NCI-H1105 (cell line): ENCODE data around the gene DENND5B.
"Not testable (repeated sequence)": the region's sequence is repeated elsewhere in the genome, so short reads cannot be mapped to it uniquely, and the experiment has no call there.

Experiments used
- DNase-seq: peaks from one replicate; lab custom pipeline; 2025; lab: John Stamatoyannopoulos, UW

Gene DENND5B

GRCh38 chr12:31590642-31591379 is at the start of gene DENND5B:
DENND5B (minus strand) TSS chr12:31591136; CDS start chr12:31590832, 304 bp downstream.
- DNase-seq = peak; percentile 70

- DNase-seq = no peak
Measured at GRCh38 chr12:31634620-31635019, 43.7 kb upstream of the DENND5B start.

- no peak for DNase-seq
Measured at GRCh38 chr12:31633464-31633863, 42.5 kb upstream of the DENND5B start.

GRCh38 chr12:31631809-31632208 is 40.9 kb upstream of the DENND5B start:
- DNase-seq = no peak

- no peak for DNase-seq
Measured at GRCh38 chr12:31631023-31631724, 40.2 kb upstream of the DENND5B start.

- no peak for DNase-seq
Measured at GRCh38 chr12:31629756-31630732, 39.1 kb upstream of the DENND5B start.

- no peak for DNase-seq
Measured at GRCh38 chr12:31627456-31628054, 36.6 kb upstream of the DENND5B start.

- no peak for DNase-seq
Measured at GRCh38 chr12:31626270-31626995, 35.5 kb upstream of the DENND5B start.

GRCh38 chr12:31622038-31622437 is 31.1 kb upstream of the DENND5B start:
- DNase-seq = no peak

GRCh38 chr12:31620311-31620710 is 29.4 kb upstream of the DENND5B start:
- DNase-seq = no peak

- DNase-seq = no peak
Measured at GRCh38 chr12:31618228-31619025, 27.5 kb upstream of the DENND5B start.

GRCh38 chr12:31612819-31613218 is 21.9 kb upstream of the DENND5B start:
- DNase-seq = no peak

- not testable (repeated sequence) for DNase-seq
Measured at GRCh38 chr12:31608299-31608698, 17.4 kb upstream of the DENND5B start.

- DNase-seq = no peak
Measured at GRCh38 chr12:31605531-31605930, 14.6 kb upstream of the DENND5B start.

GRCh38 chr12:31603546-31604009 is 12.6 kb upstream of the DENND5B start:
- no peak for DNase-seq

GRCh38 chr12:31600750-31601149 is 9.8 kb upstream of the DENND5B start:
- DNase-seq = no peak

GRCh38 chr12:31600252-31600651 is 9.3 kb upstream of the DENND5B start:
- no peak for DNase-seq

- DNase-seq = no peak
Measured at GRCh38 chr12:31599053-31599452, 8.1 kb upstream of the DENND5B start.

- no peak for DNase-seq
Measured at GRCh38 chr12:31597066-31597465, 6.1 kb upstream of the DENND5B start.

GRCh38 chr12:31594681-31595080 is 3.7 kb upstream of the DENND5B start:
- DNase-seq = no peak
